GM12878 (cell line): ENCODE measurements around the gene MPIG6B. TPM values are rescaled to one million over a fixed set of nuclear protein-coding genes. Genes with fewer than 3 reads are reported as not detected.

ENCODE experiments used
- ATAC-seq: fragments of 200-7000 bp; cut with Tn5 transposase; 3 replicates; pipeline ENCODE4 v1.9.1; 2020; ENCODE audit warnings: mild to moderate bottlenecking, moderate library complexity
- BruUV-seq: library from RNA; stranded (reverse); fragments of 400-500 nt; replicated peaks from 2 replicates; lab custom pipeline; 2021; lab: Mats Ljungman, UMichigan
- CTCF ChIA-PET: fragments of 300-600 bp; sonication (Branson Sonifier 250); formaldehyde crosslinking; extraction: SDS; loops from one replicate; lab custom pipeline; 2021; ENCODE audit warnings: inconsistent platforms; lab: Yijun Ruan, JAX
- POLR2A ChIA-PET: fragments of 350-600 bp; formaldehyde crosslinking; extraction: SDS; loops from one replicate; lab custom pipeline; 2021; ENCODE audit warnings: inconsistent platforms; lab: Charles Lee
- RAD21 ChIA-PET: fragments of 300-600 bp; sonication (Branson Sonifier 250); formaldehyde crosslinking; loops from one replicate; lab custom pipeline; 2023; ENCODE audit warnings: antibody characterized with exemption; ENCODE audit not compliant: unreplicated experiment; lab: Charles Lee
- SMC1A ChIA-PET: fragments of 300-600 bp; sonication (Branson Sonifier 250); formaldehyde crosslinking; loops from one replicate; lab custom pipeline; 2023; ENCODE audit not compliant: unreplicated experiment, uncharacterized antibody; lab: Charles Lee
- DNase-seq: peaks from one replicate; pipeline ENCODE4 v3.0.0-alpha.2; 2011; ENCODE audit warnings: low read depth, low spot score
- FAIRE-seq: peaks from 3 replicates; lab custom pipeline; 2011; peaks lifted over from hg19 to GRCh38; lab: Jason Lieb, UNC
- H2AFZ ChIP-seq: 2 replicates; pipeline ENCODE4 v1.6.0; 2011; ENCODE audit warnings: low read depth, low read length, control low read depth; ENCODE audit not compliant: control insufficient read depth
- H3K27ac ChIP-seq: 2 replicates; pipeline ENCODE4 v1.5.1; 2011; ENCODE audit warnings: control low read depth; ENCODE audit not compliant: control insufficient read depth, insufficient read depth
- H3K27me3 ChIP-seq, 2 experiments: replicated peaks in 1 of 2; 2 replicates each; pipeline versions ENCODE4 v1.6.0 to v1.6.1; 2011; ENCODE audit warnings: low read length in 1 of 2; ENCODE audit not compliant: control insufficient read depth in 2 of 2, insufficient read depth in 2 of 2
- H3K36me3 ChIP-seq, 2 experiments: 2 replicates each; pipeline ENCODE4 v1.5.1; 2011; ENCODE audit warnings: low read length in 1 of 2; ENCODE audit not compliant: control insufficient read depth in 2 of 2, insufficient read depth in 2 of 2
- H3K4me1 ChIP-seq: 2 replicates; pipeline ENCODE4 v1.6.1; 2011; ENCODE audit warnings: mild to moderate bottlenecking, low read length, moderate library complexity, mixed read lengths; ENCODE audit not compliant: control insufficient read depth, insufficient read depth
- H3K4me2 ChIP-seq: 2 replicates; pipeline ENCODE4 v1.6.0; 2011; ENCODE audit warnings: control low read depth; ENCODE audit not compliant: control insufficient read depth, insufficient read depth
- H3K4me3 ChIP-seq: fragments of 200-600 bp; sonication (generic); 2 replicates; pipeline ENCODE4 v1.5.1; 2016
- H3K79me2 ChIP-seq: 2 replicates; pipeline ENCODE4 v1.6.0; 2011; ENCODE audit warnings: low read length; ENCODE audit not compliant: control insufficient read depth, insufficient read depth
- H3K9ac ChIP-seq: 2 replicates; pipeline ENCODE4 v1.8.0; 2011; ENCODE audit warnings: low read length, control low read depth, mixed read lengths; ENCODE audit not compliant: control insufficient read depth, insufficient read depth
- H3K9me3 ChIP-seq: replicated peaks from 3 replicates; pipeline ENCODE4 v1.5.1; 2011; ENCODE audit warnings: mild to moderate bottlenecking, low read length; ENCODE audit not compliant: control insufficient read depth, insufficient read depth
- H4K20me1 ChIP-seq: 2 replicates; pipeline ENCODE4 v1.6.0; 2011; ENCODE audit not compliant: control insufficient read depth, insufficient read depth
- GATAD2B ChIP-seq: fragments of 450-650 bp; conservative IDR thresholded peaks from 2 replicates; pipeline ENCODE4 v1.6.1; 2017; ENCODE audit warnings: low read depth, mild to moderate bottlenecking, moderate library complexity
- JUND ChIP-seq: IDR thresholded peaks from 2 replicates; pipeline ENCODE4 v1.6.1; 2012; ENCODE audit warnings: low read depth, mild to moderate bottlenecking, low read length, improper control_type of control experiment, moderate library complexity
- NBN ChIP-seq: fragments of 450-650 bp; IDR thresholded peaks from 2 replicates; pipeline ENCODE4 v1.6.1; 2016
- NRF1 ChIP-seq: conservative IDR thresholded peaks from 2 replicates; pipeline ENCODE4 v1.6.1; 2011; ENCODE audit warnings: mild to moderate bottlenecking, low read depth, low read length, improper control_type of control experiment
- RB1 ChIP-seq: fragments of 450-650 bp; formaldehyde crosslinking; IDR thresholded peaks from 2 replicates; pipeline ENCODE4 v1.6.1; 2017; ENCODE audit warnings: mild to moderate bottlenecking, borderline replicate concordance
- RFX5 ChIP-seq: IDR thresholded peaks from 2 replicates; pipeline ENCODE4 v1.6.1; 2011; ENCODE audit warnings: low read depth, low read length, improper control_type of control experiment
- STAT1 ChIP-seq: fragments of 450-650 bp; conservative IDR thresholded peaks from 2 replicates; pipeline ENCODE4 v1.6.1; 2014; ENCODE audit warnings: antibody characterized with exemption, mild to moderate bottlenecking
- ZNF207 ChIP-seq: fragments of 450-650 bp; IDR thresholded peaks from 2 replicates; pipeline ENCODE4 v1.6.1; 2014; ENCODE audit warnings: antibody characterized with exemption, mild to moderate bottlenecking, borderline replicate concordance
- ZNF217 ChIP-seq: fragments of 450-650 bp; IDR thresholded peaks from 2 replicates; pipeline ENCODE4 v1.6.1; 2017; ENCODE audit warnings: antibody characterized with exemption, mild to moderate bottlenecking
- WGBS: methylation state at CpG from one replicate; pipeline ENCODE4 v1.1.6; 2016; ENCODE audit warnings: low lambda C conversion rate; ENCODE audit not compliant: insufficient replicate concordance, insufficient coverage; ENCODE audit errors: missing lambda C conversion rate; 5-methylcytosine and 5-hydroxymethylcytosine counted together
- in situ Hi-C: fragments of 300-500 bp; cut with MboI; formaldehyde crosslinking; loops from 9 replicates; pipeline ENCODE4 v1.14.3; 2018; ENCODE audit warnings: mixed read lengths
- intact Hi-C: fragments of 100-400 bp; cut with micrococcal nuclease; formaldehyde crosslinking; loops from one replicate; pipeline ENCODE4 v1.14.2; 2022; ENCODE audit not compliant: unreplicated experiment
- polyA plus RNA-seq, 11 experiments: library from polyadenylated mRNA; depleted of rRNA in 4 of 11; unstranded in 6 of 11; stranded (reverse) in 5 of 11; fragments of >200 nt; fragmentation: Nextera tagmentation in 4 of 11; fragmentation: Illumina TruSeq in 1 of 11; extraction: Ambion mirVana in 4 of 11; extraction: Trizol in 1 of 11; gene quantifications; 1 replicate in 1 of 11; 2 replicates in 10 of 11; pipeline versions ENCODE4 v1.2.1 to v1.2.3, GENCODE V29; 2011 to 2016; ENCODE audit warnings: inconsistent platforms in 2 of 11, missing spikeins in 2 of 11, low read depth in 1 of 11
- total RNA-seq, 4 experiments: library from RNA; depleted of rRNA in 3 of 4; stranded (reverse); fragments of >200 nt in 3 of 4; fragmentation: Illumina TruSeq in 1 of 4; extraction: Trizol in 1 of 4; gene quantifications; 2 replicates each; pipeline versions ENCODE4 v1.2.1 to v1.2.3, GENCODE V29; 2013 to 2021
- TF ChIP-seq, protein P1 (sequence below): fragments of 450-650 bp; IDR thresholded peaks from 2 replicates; pipeline ENCODE4 v1.6.1; 2017; ENCODE audit warnings: mild to moderate bottlenecking, moderate library complexity

The MPIG6B gene
- total and polyA plus RNA-seq, 10 of the 15 experiments (the other 5 are each of a cell fraction or from before 2014, with no cell fraction given) = not detected

DNA sequence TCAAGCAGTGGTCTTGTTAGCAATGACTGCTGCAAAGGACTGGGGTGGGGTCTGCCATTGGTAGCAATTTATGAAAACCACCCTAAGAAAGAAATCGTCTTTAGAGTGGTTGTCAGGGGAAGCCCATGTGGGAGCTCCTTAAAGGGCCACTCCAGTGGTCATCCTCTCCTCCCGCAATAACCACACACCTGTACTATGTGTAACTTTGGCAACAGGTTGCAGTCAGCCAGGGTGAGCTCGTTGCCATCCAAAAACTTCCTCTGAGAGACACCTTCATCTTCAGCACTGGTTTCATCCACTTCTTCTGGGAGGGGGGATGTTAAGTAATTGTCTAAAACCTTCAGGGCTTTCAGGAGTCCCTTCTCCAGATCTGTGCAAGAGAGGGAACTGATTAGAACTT is 8.9 kb downstream of the MPIG6B start (continued):
- TF ChIP-seq STAT1 (no peak), RB1 (no peak), ZNF217 (no peak), RFX5 (no peak), ZNF207 (no peak), GATAD2B (no peak), JUND (no peak)
- TF ChIP-seq, protein P1, sequence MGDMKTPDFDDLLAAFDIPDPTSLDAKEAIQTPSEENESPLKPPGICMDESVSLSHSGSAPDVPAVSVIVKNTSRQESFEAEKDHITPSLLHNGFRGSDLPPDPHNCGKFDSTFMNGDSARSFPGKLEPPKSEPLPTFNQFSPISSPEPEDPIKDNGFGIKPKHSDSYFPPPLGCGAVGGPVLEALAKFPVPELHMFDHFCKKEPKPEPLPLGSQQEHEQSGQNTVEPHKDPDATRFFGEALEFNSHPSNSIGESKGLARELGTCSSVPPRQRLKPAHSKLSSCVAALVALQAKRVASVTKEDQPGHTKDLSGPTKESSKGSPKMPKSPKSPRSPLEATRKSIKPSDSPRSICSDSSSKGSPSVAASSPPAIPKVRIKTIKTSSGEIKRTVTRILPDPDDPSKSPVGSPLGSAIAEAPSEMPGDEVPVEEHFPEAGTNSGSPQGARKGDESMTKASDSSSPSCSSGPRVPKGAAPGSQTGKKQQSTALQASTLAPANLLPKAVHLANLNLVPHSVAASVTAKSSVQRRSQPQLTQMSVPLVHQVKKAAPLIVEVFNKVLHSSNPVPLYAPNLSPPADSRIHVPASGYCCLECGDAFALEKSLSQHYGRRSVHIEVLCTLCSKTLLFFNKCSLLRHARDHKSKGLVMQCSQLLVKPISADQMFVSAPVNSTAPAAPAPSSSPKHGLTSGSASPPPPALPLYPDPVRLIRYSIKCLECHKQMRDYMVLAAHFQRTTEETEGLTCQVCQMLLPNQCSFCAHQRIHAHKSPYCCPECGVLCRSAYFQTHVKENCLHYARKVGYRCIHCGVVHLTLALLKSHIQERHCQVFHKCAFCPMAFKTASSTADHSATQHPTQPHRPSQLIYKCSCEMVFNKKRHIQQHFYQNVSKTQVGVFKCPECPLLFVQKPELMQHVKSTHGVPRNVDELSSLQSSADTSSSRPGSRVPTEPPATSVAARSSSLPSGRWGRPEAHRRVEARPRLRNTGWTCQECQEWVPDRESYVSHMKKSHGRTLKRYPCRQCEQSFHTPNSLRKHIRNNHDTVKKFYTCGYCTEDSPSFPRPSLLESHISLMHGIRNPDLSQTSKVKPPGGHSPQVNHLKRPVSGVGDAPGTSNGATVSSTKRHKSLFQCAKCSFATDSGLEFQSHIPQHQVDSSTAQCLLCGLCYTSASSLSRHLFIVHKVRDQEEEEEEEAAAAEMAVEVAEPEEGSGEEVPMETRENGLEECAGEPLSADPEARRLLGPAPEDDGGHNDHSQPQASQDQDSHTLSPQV = no peak
- TF ChIP-seq, all 136 proteins: peak for 0

DNA sequence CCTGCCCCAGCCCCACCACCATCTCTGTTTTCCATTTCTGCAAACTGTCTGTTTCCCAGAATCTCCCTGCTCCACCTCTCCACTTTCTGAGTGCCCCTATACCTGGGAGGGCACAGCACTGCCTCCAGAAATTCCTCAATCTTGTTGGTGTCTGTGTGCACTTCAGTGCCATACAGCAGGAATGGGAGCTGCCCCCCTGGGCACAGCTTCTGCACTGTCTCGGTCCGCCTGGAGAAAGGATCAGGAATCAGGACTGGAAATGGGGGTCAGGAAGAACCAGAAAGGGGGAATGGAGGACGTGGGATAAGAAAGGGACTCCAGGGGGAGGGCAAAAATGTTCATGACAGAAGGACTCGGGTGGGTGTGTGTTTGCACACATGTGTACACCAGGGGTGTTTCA is 10.6 kb downstream of the MPIG6B start:
- BruUV-seq = no TSS peak
- FAIRE-seq (no peak), ATAC-seq (no peak)
- Histone ChIP-seq H3K27ac (peak overlapping the region; percentile 99; the same call in 1 of the 2 replicates), H3K79me2 (peaks cover 40% of the 10 kb centered on the region), H2AFZ (no peak overlapping the region), H3K9ac (peak overlapping the region; percentile 98), H3K27me3 (no peaks in the 10 kb centered on the region), H3K9me3 (no peaks in the 10 kb centered on the region), H4K20me1 (0 out of 2 replicates have a peak, but pooled peaks cover 4% of the 10 kb centered on the region), H3K4me2 (peak overlapping the region; percentile 99), H3K36me3 (peaks cover 6 to 15% of the 10 kb centered on the region in 2 experiments; a peak in 3 of 4 replicates)
- POLR2A ChIA-PET = interaction anchor here (1.6 to 9.7 kb wide), 3 partner anchors 73 to 101 kb away, joined by 3 to 158 read pairs (median 122); partner anchors contain the start of genes HSPA1B and LSM2
- RAD21 ChIA-PET = interaction anchor here (1.2 to 2.5 kb wide), 2 partner anchors 36 to 96 kb away, joined by 3 to 9 read pairs; no protein-coding TSS in a partner anchor
- intact Hi-C loops = loop anchor here (5.0 kb wide), 1 partner anchor 51 kb away; the partner anchor contains the start of gene LY6G5C
- SMC1A ChIA-PET = interaction anchor here (2.2 kb wide), 1 partner anchor 87 kb away, joined by 5 read pairs; no protein-coding TSS in a partner anchor
- CTCF ChIA-PET = interaction anchor here (1.1 to 15.8 kb wide), 3 partner anchors 9 to 38 kb away, joined by 4 to 208 read pairs (median 4); no protein-coding TSS in a partner anchor
- in situ Hi-C loops = no loop called here
- no peak for TF ChIP-seq NBN
- no peak for TF ChIP-seq NRF1
- TF ChIP-seq, all 136 proteins: peak for 0
- DNase-seq = no peak
- peaks cover 31% of the 10 kb centered on the region for H3K4me1 ChIP-seq
- peak overlapping the region; percentile 100; the same call in 1 of the 2 replicates for H3K4me3 ChIP-seq
- 75% methylated on average over 4 of the region's 4 CpGs for WGBS
